IgD-negative memory B cell (primary cell): ENCODE data around the gene SH2D5. TPM values are rescaled to one million over a fixed set of nuclear protein-coding genes. Genes with fewer than 3 reads are reported as not detected.
"Not testable (repeated sequence)": the region's sequence is repeated elsewhere in the genome, so short reads cannot be mapped to it uniquely, and the experiment has no call there.

Source experiments
- H3K27ac Mint-ChIP-seq, 3 donors: one replicate each; pipeline ENCODE4 v1.8.0; 2020 to 2022; ENCODE audit warnings: mild to moderate bottlenecking in 3 of 3, mixed read lengths in 3 of 3, moderate library complexity in 1 of 3
- H3K27me3 Mint-ChIP-seq: one replicate; pipeline ENCODE4 v1.8.0; 2021; ENCODE audit warnings: mixed read lengths
- H3K36me3 Mint-ChIP-seq: one replicate; pipeline ENCODE4 v1.8.0; 2020; ENCODE audit warnings: mild to moderate bottlenecking, mixed read lengths
- H3K4me1 Mint-ChIP-seq, 3 donors: one replicate each; pipeline ENCODE4 v1.8.0; 2020 to 2022; ENCODE audit warnings: mixed read lengths in 3 of 3, mild to moderate bottlenecking in 1 of 3
- H3K4me3 Mint-ChIP-seq, 4 donors: one replicate each; pipeline ENCODE4 v1.8.0; 2020 to 2022; ENCODE audit warnings: mild to moderate bottlenecking in 4 of 4, mixed read lengths in 4 of 4, moderate library complexity in 3 of 4
- H3K9me3 Mint-ChIP-seq, 3 donors: one replicate each; pipeline ENCODE4 v1.8.0; 2020 to 2021; ENCODE audit warnings: mixed read lengths in 3 of 3, mild to moderate bottlenecking in 1 of 3
- polyA plus RNA-seq: library from polyadenylated mRNA; unstranded; fragments of 300-500 nt; fragmentation: Illumina TruSeq; gene quantifications from one replicate; pipeline ENCODE4 v1.2.3, GENCODE V29; 2021

SH2D5 gene
- polyA plus RNA-seq, 1 donor from 2014 or later = not detected

DNA sequence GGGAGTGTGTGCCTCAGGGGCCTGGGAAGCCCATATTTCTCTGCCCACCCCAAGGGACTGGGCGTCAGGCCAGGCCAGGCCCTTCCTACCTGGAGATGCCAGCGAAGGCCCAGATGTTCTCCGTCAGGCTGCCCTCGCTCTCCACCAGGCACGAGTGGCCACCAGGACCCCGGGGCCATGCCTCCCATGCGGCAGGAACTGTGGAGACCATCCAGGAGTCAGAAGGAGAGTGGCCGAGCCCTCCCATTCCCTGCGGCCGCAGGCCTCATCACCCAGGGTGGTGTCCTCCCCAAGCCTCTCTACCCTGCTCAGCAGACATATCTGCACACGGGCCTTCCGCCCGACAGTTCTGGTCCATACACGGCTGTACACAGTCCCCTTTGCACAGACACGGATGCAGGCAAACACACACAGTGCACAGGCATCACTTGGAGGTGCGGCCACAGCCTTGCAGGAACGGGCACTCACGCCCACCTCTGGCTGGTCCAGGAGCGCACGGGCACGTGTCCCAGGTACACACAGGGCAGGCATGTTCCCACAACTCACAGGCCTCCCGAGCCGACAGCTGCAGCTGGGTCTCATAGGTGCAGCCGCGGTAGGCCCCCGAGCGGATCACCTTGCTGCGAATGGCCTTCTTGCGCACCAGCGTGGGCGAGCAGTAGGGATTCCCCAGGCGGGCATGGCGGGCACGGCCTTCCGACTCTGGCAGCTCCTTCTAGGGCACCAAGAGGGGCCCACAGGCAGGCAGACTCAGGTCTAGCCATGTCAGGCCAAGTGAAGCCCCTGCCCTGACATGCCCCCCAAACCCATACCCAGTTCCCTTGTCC lies 8.8 kb downstream of the SH2D5 start:
- Mint-ChIP-seq H3K4me1 (peaks cover 0 to 3% (median 1%) of the 10 kb centered on the region in 3 donors), H3K27ac (no peak overlapping the region), H3K27me3 (peaks cover 4% of the 10 kb centered on the region), H3K9me3 (no peaks in the 10 kb centered on the region), H3K4me3 (no peak overlapping the region), H3K36me3 (peaks cover 2% of the 10 kb centered on the region)

DNA sequence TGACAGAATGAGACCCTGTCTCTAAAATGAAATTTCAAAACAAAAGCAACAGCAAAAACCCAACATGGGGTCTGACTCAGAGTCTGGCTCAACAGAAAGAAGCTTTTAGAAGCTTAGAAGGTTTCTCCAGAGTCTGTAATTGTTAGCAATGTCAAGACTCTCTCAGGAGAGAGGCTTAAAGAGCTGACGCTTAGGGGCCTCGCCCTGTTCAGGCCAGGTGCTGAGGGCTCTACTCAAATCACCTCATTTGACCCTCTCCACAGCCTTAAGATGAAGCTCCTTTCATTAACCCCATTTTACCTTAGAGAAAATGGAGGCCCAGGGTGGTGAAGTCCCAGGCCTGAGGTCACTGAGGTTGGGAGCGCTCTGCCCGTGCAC lies 9.4 kb downstream of the SH2D5 start:
- no peak overlapping the region for H3K4me3 Mint-ChIP-seq
- H3K9me3 Mint-ChIP-seq = no peaks in the 10 kb centered on the region
- peaks cover 2 to 5% (median 2%) of the 10 kb centered on the region in 3 donors for H3K4me1 Mint-ChIP-seq
- H3K27me3 Mint-ChIP-seq = peaks cover 10% of the 10 kb centered on the region
- peaks cover 2% of the 10 kb centered on the region for H3K36me3 Mint-ChIP-seq
- no peak overlapping the region for H3K27ac Mint-ChIP-seq

DNA sequence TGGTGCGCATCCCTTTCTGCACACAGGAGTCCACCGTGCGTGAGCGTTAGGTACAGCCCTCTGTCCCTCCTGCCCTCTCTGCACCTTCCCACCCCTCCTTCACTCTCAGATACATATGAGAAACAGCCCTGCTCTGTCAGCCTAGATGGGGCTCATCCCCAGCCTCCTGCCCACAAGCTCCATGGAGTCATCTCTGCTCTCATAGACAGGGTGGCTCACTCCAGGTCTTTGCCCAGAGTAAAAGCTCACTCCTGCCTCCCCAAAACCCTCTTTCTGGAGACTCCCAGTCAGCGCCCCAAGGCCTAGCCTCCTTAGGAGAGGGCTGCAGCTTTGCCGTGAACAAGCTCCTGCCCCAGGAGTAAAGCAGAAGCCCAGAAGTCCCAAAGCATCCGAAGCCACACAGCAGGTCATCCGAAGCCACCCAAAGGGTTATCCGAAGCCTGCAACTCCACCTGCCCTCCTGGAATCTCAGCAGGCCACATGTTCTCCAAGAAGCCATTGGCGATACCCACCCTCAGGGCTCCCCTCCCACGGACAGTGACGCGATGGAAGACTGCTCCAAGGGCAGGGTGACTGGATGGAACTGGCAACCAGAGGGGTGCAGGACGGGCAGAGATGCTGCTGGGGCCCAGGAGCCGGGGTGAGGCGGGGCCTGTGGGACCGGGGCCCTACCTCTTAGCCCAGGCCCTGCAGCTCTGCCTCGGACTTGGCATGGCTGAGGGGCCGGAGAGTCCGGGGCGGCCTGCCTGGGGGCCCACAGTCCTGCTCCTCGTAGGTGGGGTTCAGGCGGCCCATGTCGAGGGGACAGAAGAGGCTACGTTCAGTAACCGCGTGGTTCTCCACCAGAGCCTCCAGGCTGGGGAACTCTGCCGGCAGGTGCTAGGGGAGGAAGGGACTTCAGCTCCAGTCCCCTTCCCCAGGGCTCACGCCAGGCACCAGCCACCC lies 11.1 kb downstream of the SH2D5 start:
- H3K27me3 Mint-ChIP-seq = peaks cover 16% of the 10 kb centered on the region
- peaks cover 2 to 5% (median 4%) of the 10 kb centered on the region in 3 donors for H3K4me1 Mint-ChIP-seq
- peak overlapping the region in 2 of 3 donors; percentile 3 to 32 for H3K27ac Mint-ChIP-seq
- H3K36me3 Mint-ChIP-seq = peaks cover 2% of the 10 kb centered on the region
- H3K9me3 Mint-ChIP-seq = no peaks in the 10 kb centered on the region
- H3K4me3 Mint-ChIP-seq = no peak overlapping the region

DNA sequence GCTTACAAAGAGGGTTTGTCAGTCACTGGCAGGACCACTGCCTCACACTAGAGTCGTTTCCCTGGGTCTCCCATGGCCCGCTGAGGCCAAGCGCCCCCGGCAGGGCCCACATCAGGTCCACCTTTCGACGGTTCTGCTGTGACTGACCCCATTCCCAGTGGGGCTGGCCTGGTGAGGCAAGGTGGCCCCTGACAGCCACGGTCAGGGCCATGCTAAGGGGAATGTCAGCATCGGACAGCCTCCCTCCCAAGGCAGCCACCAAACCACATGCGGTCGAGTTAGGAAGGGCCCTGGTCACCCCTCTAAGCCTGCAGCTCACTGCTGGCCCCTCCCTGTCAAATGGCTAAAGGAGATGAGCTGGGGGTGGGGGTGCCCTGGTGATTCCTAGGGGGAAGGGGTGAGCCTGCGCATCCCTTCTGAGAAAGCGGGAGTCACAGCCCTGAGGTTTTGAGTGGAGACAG lies 11.8 kb downstream of the SH2D5 start:
- peaks cover 2% of the 10 kb centered on the region for H3K36me3 Mint-ChIP-seq
- H3K27ac Mint-ChIP-seq = peak overlapping the region in 1 of 3 donors; percentile 32
- peaks cover 23% of the 10 kb centered on the region for H3K27me3 Mint-ChIP-seq

DNA sequence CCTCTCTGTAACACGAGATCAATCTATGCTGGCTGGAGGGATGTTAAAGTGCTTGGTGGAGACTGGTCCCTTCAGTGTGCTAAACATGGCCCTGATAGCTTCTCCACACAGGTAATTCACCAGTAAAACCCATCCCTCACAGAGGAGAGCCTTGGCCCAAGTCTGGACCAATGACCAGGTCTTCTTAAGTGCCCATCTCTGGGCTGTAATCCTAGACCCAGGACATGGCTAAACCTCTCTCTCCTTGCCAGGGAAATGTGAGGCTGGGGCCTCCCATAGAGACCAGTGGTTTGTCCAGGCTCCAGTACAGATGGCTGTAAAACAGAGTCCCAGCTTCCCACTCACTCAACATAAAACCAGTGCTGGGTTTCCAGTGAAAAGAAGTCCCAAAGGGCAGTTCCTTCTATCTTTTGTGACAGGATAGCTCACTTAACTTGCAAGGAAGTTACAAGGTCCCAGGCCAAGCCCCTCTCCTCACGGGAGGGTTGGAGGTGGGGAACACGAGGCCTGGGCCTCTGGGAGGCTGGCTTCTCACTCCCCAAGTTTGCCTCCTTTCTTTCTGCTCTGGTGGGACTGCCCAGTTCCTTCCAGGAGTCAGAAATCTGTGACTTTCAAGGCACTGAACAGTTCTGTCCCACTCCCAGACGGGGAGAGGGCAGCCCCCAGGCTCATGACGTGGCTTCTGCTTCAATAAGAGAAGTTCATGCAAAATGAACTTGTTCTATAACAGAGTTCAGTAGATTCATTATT lies 12.5 kb downstream of the SH2D5 start:
- Mint-ChIP-seq H3K9me3 (no peaks in the 10 kb centered on the region), H3K4me3 (peak overlapping the region in 1 of 4 donors; percentile 73), H3K36me3 (peaks cover 2% of the 10 kb centered on the region), H3K27ac (peak overlapping the region in 2 of 3 donors; percentile 13 to 88), H3K27me3 (peaks cover 24% of the 10 kb centered on the region), H3K4me1 (peaks cover 2 to 5% (median 4%) of the 10 kb centered on the region in 3 donors)

More for the DNA sequence above, 11.8 kb downstream of the SH2D5 start:
- no peaks in the 10 kb centered on the region for H3K9me3 Mint-ChIP-seq
- H3K4me1 Mint-ChIP-seq = peaks cover 2 to 5% (median 4%) of the 10 kb centered on the region in 3 donors
- no peak overlapping the region for H3K4me3 Mint-ChIP-seq

DNA sequence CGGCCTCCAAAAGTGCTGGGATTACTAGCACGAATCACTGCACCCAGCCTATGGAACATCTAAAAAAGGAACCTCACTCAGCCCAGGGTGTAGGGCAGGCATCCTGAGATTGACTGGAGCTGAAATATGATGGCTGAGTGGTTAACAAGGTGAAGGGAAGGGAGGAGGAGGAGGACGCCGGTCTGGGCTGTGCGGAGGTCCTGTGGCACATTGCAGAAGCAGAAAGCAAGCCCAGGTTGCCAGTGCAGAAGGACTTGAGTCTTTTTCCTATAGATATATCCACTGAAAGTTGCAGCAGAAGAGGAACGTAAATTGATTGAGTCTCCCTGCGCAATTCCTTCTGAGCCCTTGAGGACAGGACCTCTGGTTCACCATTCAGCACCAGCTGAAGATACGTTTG lies 13.2 kb downstream of the SH2D5 start:
- Mint-ChIP-seq H3K4me1 (peaks cover 2 to 5% (median 4%) of the 10 kb centered on the region in 3 donors), H3K4me3 (peak overlapping the region in 1 of 4 donors; percentile 73), H3K36me3 (peaks cover 2% of the 10 kb centered on the region), H3K27me3 (peaks cover 26% of the 10 kb centered on the region), H3K27ac (peak overlapping the region in 2 of 3 donors; percentile 83 to 88), H3K9me3 (no peaks in the 10 kb centered on the region)

DNA sequence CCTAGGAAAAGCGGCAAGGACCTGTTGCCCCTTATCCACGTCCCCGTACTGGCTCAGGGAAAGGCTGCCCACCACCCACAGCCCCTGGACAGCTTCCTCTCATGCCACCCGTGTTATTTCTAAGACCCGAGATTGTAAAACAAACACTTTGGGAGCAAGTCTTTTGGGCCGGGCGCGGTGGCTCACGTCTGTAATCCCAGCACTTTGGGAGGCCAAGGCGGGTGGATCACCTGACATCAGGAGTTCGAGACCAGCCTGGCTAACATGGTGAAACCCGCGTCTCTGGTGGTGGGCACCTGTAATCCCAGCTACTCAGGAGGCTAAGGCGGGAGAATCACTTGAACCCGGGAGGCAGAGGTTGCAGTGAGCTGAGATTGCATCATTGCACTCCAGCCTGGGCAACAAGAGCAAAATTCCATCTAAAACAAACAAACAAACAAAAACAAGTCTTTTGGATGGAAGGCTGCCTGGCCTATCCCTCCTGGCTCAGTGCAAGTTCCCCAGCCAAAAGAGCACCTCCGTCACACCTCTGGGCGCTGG lies 14.1 kb downstream of the SH2D5 start:
- Mint-ChIP-seq H3K27me3 (peaks cover 28% of the 10 kb centered on the region), H3K4me3 (peak overlapping the region; percentile 59 to 91 (median 78)), H3K27ac (peak overlapping the region; percentile 83 to 92 (median 88))
- not testable (repeated sequence) for H3K36me3 Mint-ChIP-seq, H3K9me3 Mint-ChIP-seq, H3K4me1 Mint-ChIP-seq

DNA sequence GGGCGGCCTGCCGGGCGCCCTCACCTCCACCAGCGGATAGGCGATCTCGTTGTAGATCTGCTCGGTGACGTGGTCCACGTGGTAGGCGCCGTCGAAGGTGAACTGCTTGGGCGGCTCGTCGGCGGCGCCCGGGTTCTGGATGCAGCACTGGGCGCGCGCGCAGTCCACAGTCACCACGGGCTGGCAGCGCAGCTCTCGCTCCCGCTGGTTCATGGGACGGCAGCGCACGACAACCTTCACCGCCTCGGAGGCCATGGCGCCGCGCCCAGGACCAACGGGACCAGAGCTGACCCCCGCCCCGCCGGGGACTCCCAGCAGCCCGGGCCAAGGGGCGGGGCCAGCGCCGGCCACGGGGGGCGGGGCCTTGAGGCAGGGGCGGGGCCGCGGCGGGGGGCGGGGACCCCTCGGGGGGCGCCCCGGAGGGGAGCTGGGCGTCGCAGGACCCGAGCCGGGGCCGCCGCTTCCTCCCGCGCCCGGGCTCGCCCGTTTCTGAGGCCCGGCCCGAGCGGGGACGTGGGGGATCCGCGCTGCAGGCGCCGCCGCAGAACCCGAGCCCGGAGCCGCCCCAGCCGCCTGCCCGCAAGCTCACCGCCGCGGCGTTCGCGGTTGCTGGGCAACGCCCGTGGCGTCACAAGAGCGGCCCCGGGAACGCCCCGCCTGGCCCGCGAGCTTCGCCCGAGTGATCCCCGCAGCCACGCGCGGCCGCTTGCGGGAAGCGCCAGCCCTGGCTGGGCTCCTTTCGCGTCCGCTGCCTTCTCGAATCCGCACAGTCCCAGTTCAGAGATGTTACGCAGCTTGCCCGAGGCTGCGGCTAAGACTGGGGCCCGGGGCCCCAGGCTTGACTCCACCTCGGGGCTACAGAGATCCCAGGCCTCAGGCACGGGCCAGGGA lies 14.8 kb downstream of the SH2D5 start, which contains the start of gene KIF17:
Gene KIF17, minus strand, starts transcription at position 556 of the 891 bp plus-strand sequence. Its CDS starts 301 bp downstream, at position 255.
- H3K27ac Mint-ChIP-seq = peak within 1 kb of the TSS; percentile 88 to 97 (median 92)
- peaks cover 2% of the 10 kb centered on the region for H3K36me3 Mint-ChIP-seq
- H3K9me3 Mint-ChIP-seq = no peaks in the 10 kb centered on the region

DNA sequence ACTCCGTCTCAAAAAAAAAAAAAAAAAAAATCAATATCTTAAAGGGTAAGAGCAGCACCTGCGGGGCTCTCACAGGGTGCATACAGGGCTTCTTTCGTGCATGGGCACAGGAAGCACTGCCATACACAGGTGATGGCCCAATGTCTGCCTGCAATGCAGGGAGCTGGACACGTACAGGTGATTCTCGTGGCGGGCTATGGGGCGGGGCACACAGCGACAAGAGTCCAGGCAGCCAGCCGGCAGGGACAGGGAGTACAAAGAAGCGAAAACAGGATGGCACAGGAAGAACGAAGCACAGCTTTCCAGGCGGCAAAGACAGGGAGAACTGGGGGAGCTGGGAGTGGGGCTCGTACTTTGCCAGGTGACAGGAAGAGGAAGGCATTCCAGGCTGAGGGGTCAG lies 16.3 kb downstream of the SH2D5 start:
- H3K27ac Mint-ChIP-seq = peak overlapping the region; percentile 44 to 97 (median 86)
- H3K9me3 Mint-ChIP-seq = no peaks in the 10 kb centered on the region
- peak overlapping the region; percentile 62 to 72 (median 68) for H3K4me3 Mint-ChIP-seq
- peaks cover 2 to 5% (median 4%) of the 10 kb centered on the region in 3 donors for H3K4me1 Mint-ChIP-seq
- no peaks in the 10 kb centered on the region for H3K36me3 Mint-ChIP-seq
- peaks cover 28% of the 10 kb centered on the region for H3K27me3 Mint-ChIP-seq

More for the DNA sequence above, 14.8 kb downstream of the SH2D5 start, which contains the start of gene KIF17:
- peaks cover 28% of the 10 kb centered on the region for H3K27me3 Mint-ChIP-seq
- peaks cover 2 to 5% (median 4%) of the 10 kb centered on the region in 3 donors for H3K4me1 Mint-ChIP-seq
- H3K4me3 Mint-ChIP-seq = peak within 1 kb of the TSS; percentile 59 to 91 (median 79)

DNA sequence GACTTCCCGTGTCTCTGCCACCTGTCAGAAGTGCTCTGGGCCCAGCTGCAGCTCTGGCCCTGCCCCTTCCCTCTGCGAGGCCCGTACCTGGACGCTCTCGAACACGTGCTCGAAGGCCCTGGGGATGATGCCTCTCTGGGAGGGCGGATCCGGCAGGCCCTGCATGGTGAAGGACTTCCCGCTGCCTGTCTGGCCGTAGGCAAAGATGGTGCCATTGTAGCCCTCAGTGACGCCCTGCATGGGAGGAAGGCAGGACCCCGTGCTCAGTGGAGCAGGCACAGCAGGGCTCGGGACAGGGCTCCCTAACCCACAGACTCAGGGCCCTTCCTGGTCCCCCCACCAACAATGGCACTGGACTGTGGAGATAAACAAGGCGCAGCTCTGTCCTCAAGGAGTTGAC lies 17.1 kb downstream of the SH2D5 start:
- Mint-ChIP-seq H3K4me3 (no peak overlapping the region), H3K36me3 (no peaks in the 10 kb centered on the region), H3K9me3 (no peaks in the 10 kb centered on the region)

DNA sequence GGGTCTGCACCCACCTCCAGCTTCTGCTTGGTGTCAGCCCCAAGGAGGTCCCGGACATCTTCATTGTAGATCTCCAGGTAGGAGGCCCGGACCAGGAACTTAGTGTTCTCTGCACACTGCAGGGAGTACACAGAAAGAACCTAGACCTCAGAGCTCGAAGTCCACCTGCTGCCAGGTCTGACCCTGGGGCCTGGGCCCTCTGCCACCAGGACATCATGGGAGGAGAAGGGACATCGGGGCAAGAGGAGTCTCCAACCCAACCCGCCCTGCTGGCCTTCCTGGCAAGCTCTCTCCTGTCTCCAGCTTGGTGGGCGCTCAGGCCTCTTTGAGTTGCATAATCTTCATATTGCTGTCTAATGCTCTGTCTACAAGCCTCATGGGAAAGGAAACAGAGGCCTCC lies 19.1 kb downstream of the SH2D5 start:
- peaks cover 0 to 2% (median 2%) of the 10 kb centered on the region in 3 donors for H3K4me1 Mint-ChIP-seq
- H3K36me3 Mint-ChIP-seq = no peaks in the 10 kb centered on the region
- H3K27ac Mint-ChIP-seq = no peak overlapping the region
- peaks cover 26% of the 10 kb centered on the region for H3K27me3 Mint-ChIP-seq
- no peak overlapping the region for H3K4me3 Mint-ChIP-seq
- H3K9me3 Mint-ChIP-seq = no peaks in the 10 kb centered on the region

More for the DNA sequence above, 17.1 kb downstream of the SH2D5 start:
- H3K27ac Mint-ChIP-seq = peak overlapping the region in 1 of 3 donors; percentile 70
- H3K27me3 Mint-ChIP-seq = peaks cover 28% of the 10 kb centered on the region
- peaks cover 2 to 5% (median 4%) of the 10 kb centered on the region in 3 donors for H3K4me1 Mint-ChIP-seq

DNA sequence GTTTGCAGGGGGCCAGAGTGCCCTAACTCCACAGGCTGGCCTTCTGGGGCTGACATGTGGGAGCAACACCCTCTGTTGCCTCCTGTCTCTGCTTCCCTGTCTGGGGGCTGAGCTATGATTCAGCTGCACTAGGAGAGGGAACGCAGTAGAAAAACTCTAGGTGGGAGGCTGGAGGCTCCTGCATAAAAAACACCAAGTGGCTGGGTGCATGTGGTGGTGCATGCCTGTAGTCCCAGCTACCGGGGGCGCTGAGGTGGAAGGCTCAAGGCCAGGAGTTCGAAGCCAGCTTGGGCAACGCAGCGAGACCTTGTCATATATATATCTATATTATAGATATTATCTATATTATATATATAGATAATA lies 20.3 kb downstream of the SH2D5 start:
- peaks cover 21% of the 10 kb centered on the region for H3K27me3 Mint-ChIP-seq
- H3K4me1 Mint-ChIP-seq = peaks cover 0 to 2% (median 0%) of the 10 kb centered on the region in 3 donors
- H3K36me3 Mint-ChIP-seq = no peaks in the 10 kb centered on the region
- H3K27ac Mint-ChIP-seq = no peak overlapping the region
- H3K4me3 Mint-ChIP-seq = no peak overlapping the region
- H3K9me3 Mint-ChIP-seq = peaks cover 0 to under 1% (median 0%) of the 10 kb centered on the region in 3 donors
